NCI-H187 (cell line): ENCODE data around the gene FAM3C.

Experiments used
- DNase-seq, 2 experiments: peaks; one replicate each; lab custom pipeline; 2025; lab: John Stamatoyannopoulos, UW

The FAM3C gene

DNA sequence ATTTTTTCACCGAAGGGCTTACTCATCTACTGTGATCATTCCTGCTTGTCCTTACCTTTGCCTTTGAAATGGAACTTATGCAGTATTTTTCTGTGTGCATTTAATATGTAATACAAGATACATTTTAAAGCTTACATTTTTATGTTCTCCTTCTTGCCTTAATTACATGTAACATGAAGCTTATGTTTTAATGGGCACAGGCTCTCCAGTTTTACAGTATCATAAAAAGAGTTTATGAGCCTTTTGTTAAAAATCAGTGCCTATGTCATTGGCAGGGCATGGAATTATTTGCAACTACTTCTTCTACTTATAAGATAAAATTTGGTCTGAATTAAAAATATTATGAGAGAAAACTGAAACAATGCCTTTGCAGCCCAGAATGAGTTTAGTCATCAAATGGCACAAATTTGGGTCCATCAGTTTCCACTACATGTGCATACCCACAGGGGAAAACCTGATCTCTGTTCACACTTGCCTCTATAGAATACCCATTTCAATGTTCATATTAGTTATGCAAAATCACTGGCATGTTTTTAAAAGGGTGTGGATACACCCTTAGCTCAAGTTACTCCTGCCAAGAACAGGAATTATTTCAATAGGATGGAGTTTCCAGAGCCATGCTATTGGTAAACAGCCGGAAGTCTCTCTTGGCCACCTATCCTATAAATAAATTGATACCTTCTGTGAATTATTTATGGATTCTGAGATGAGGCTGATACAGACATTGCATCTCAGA, 95.3 kb downstream of the FAM3C start:
- no peak for DNase-seq
